ENCODE data around the gene RNF144A. TPM values are rescaled to one million over a fixed set of nuclear protein-coding genes. Genes with fewer than 3 reads are reported as not detected.

Gene RNF144A
- total RNA-seq, 1 donor = 4.3 TPM

GRCh38 chr2:7004636-7005035 is 87.4 kb downstream of the RNF144A start:
- no peak for DNase-seq (ENCODE audit: low read depth)
- H3K4me3 ChIP-seq (ENCODE audit: low read depth, low read length) = no peak overlapping the region
- TF ChIP-seq, protein P1, sequence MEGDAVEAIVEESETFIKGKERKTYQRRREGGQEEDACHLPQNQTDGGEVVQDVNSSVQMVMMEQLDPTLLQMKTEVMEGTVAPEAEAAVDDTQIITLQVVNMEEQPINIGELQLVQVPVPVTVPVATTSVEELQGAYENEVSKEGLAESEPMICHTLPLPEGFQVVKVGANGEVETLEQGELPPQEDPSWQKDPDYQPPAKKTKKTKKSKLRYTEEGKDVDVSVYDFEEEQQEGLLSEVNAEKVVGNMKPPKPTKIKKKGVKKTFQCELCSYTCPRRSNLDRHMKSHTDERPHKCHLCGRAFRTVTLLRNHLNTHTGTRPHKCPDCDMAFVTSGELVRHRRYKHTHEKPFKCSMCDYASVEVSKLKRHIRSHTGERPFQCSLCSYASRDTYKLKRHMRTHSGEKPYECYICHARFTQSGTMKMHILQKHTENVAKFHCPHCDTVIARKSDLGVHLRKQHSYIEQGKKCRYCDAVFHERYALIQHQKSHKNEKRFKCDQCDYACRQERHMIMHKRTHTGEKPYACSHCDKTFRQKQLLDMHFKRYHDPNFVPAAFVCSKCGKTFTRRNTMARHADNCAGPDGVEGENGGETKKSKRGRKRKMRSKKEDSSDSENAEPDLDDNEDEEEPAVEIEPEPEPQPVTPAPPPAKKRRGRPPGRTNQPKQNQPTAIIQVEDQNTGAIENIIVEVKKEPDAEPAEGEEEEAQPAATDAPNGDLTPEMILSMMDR (IDR thresholded peaks at IDR 0.05; ENCODE audit: insufficient read depth, low read depth, low read length) = no peak

- TF ChIP-seq, protein P1 (IDR thresholded peaks at IDR 0.05; ENCODE audit: insufficient read depth, low read depth, low read length) = no peak
- no peak for DNase-seq (ENCODE audit: low read depth)
- no peak overlapping the region for H3K4me3 ChIP-seq (ENCODE audit: low read depth, low read length)
Observed at GRCh38 chr2:7007488-7007845, 90.3 kb downstream of the RNF144A start.

DNA sequence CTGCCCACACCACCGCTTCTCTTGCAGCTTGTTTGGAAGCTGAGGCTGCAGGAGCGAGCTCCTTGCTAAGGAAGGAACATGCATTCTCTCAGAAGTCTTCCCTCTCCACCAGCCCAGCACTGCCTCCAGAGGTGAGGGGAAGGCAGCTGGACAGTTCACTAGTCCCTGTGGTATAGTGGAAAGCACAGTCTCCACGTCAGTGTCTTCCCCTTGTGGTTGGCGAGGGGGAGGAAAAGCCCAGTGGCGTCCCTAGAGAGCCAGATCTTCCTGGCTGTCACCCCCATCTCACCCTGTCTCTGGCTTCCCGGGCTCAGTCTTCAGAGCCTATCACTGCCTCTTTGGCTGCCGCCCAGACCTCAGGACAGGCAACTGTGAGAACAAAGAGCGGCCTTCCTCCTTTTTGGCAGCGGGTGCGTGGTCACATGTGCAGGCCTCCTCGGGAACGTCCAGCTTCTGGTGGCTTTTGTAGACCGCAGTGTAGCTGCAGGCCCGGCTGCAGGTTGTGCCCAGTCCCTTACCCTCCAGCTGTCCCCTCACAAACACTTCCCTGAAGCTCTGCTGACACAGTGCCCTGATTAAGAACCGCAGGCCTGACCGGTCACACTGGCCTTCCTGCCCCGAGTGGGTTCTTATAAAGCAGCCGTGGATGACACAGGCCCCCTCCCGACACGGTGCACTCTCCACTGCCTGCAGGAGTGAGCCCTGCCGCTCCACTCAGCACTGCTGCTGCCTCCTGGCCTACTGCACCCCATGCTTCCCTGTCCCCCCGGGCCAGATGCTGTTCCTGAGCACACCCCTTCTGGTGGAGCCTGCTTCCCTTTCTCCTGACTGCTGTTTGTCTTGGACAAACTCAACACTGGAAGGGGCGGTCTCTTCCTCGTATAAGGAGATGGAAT is 90.9 kb downstream of the RNF144A start:
- H3K4me3 ChIP-seq (ENCODE audit: low read depth, low read length) = no peak overlapping the region
- TF ChIP-seq, protein P1 (IDR thresholded peaks at IDR 0.05; ENCODE audit: insufficient read depth, low read depth, low read length) = peak; percentile 39
- peak; percentile 91 for DNase-seq (ENCODE audit: low read depth)

- DNase-seq (ENCODE audit: low read depth) = no peak
- TF ChIP-seq, protein P1 (IDR thresholded peaks at IDR 0.05; ENCODE audit: insufficient read depth, low read depth, low read length) = no peak
- H3K4me3 ChIP-seq (ENCODE audit: low read depth, low read length) = no peak overlapping the region
Observed at GRCh38 chr2:7009207-7009911, 92.1 kb downstream of the RNF144A start.

DNA sequence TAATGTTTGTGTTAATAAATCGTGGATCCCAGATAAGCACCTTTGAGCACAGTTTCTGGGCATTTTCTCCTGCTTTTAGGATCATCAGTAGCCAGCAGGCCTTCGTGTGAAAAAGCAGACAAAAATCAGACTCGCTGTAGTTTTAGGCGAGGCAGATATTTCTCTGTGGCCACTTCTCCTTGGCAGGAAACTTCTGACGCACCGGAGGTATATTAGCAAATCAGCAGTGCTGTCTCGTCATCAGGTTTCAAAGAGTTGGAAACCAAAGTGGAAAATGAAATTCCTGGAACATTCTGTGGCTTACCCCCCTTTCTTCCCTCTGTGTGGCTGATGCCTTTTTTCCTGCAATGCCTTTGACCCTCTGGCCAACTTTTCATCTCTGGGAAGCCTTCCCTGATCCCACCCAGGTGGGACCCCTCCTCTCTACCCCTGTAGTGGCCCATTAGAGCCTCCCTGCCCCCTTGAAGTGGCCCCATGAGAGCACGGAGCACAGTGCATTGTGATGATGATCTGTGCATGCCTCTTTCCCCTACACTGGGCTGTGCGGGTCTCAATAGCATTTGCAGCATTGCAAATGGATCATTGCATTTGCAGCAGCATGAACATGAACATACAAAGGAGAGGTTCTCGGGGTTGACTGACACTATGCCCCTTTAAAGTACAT is 93.3 kb downstream of the RNF144A start:
- peak; percentile 85 for DNase-seq (ENCODE audit: low read depth)
- TF ChIP-seq, protein P1 (IDR thresholded peaks at IDR 0.05; ENCODE audit: insufficient read depth, low read depth, low read length) = no peak
- H3K4me3 ChIP-seq (ENCODE audit: low read depth, low read length) = no peak overlapping the region

GRCh38 chr2:7011356-7012083 is 94.3 kb downstream of the RNF144A start:
- TF ChIP-seq, protein P1 (IDR thresholded peaks at IDR 0.05; ENCODE audit: insufficient read depth, low read depth, low read length) = no peak
- DNase-seq (ENCODE audit: low read depth) = peak; percentile 93
- H3K4me3 ChIP-seq (ENCODE audit: low read depth, low read length) = no peak overlapping the region

Measured in fibroblast of villous mesenchyme (primary cell).